GM10266 (cell line): ENCODE results near the gene SOX6.

Experiments used
- DNase-seq: peaks from one replicate; pipeline ENCODE4 v3.0.0; 2012; ENCODE audit errors: extremely low spot score
- CTCF ChIP-seq: IDR thresholded peaks from 2 replicates; pipeline ENCODE4 v1.5.1; 2012; ENCODE audit warnings: mild to moderate bottlenecking, low read depth; ENCODE audit not compliant: control insufficient read depth, insufficient read depth; ENCODE audit errors: missing control alignments

The SOX6 gene

GRCh38 chr11:16000065-16000464, 356.3 kb downstream of the SOX6 start:
- TF ChIP-seq CTCF = no peak
- DNase-seq = no peak

DNA sequence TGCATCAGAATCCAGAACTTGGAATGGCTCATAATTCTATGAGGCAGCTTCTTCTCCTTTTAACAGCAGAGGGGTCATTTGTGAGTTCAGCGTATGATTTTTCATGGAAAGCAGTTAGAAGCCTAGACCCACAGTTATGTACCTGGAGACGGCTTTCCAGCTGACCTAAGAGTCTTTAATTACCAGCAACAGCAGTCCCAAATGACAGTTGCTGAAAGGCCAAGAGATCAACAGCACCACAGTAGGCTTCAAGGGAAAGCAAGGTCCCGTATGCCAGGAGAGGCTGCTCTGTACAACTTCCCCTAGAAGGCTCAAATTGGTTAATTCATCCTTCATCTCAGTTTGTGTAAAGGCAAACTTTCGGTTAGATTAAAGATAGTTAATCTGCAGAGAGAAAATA, 363.0 kb downstream of the SOX6 start:
- no peak for DNase-seq
- no peak for TF ChIP-seq CTCF

GRCh38 chr11:15991215-15991614, 365.1 kb downstream of the SOX6 start:
- no peak for DNase-seq
- no peak for TF ChIP-seq CTCF

DNA sequence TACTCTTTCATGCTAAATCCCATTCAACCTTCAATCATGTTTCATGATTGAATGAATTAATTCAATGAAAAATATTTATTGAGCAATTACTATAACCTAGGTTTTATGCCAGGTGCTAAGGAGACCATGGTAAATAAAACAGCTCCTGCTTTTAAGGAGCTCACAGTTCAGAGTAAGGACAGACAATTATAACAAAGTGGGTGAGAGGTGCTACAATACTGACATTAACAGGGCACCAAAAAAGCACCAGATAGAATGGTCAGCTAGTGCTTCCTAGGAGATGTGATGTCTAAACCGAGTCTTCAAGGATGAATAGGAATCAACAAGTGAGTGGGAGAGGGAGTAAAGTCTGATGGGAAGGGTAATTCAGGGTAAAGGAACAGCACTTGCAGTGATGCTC, 366.7 kb downstream of the SOX6 start:
- TF ChIP-seq CTCF = no peak
- DNase-seq = no peak

DNA sequence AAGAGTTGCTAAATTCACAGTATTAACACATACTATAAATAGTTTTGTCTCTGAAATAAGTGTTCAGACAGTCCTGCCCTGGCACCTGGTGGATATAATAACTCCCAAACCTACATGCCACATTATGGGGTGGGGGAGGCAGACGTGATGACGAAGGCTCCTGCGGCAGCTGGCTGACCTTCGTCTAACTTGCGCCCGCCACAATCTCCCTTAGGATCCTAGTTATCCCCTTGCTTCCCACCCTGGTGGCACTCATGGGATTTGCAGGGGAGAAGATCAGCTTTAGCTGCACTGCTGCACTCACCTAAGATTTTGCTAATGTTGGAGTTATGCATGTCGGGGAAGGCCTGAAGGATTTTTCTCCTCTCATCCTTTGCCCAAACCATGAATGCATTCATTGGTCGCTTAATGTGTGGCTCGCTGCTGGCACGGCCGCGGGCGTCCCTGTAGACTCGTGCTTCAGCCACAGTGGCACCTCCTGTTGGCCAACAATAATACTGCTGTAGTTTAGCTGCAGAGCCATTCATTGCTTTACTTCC, 367.6 kb downstream of the SOX6 start:
- no peak for TF ChIP-seq CTCF
- no peak for DNase-seq

- no peak for DNase-seq
- no peak for TF ChIP-seq CTCF
Observed at GRCh38 chr11:15988016-15988550, 368.3 kb downstream of the SOX6 start.

GRCh38 chr11:15987046-15987445, 369.3 kb downstream of the SOX6 start:
- TF ChIP-seq CTCF = no peak
- no peak for DNase-seq
